SW480 (cell line): ENCODE results near the gene CDH12.
"Not testable (repeated sequence)": the region's sequence is repeated elsewhere in the genome, so short reads cannot be mapped to it uniquely, and the experiment has no call there.

Experiments
- DNase-seq: peaks from one replicate; pipeline ENCODE4 v3.0.0-alpha.2; 2016; ENCODE audit warnings: low spot score

CDH12 gene

GRCh38 chr5:22154779-22155178, 698.4 kb downstream of the CDH12 start:
- not testable (repeated sequence) for DNase-seq

- not testable (repeated sequence) for DNase-seq
Observed at GRCh38 chr5:22151801-22152200, 701.3 kb downstream of the CDH12 start.

- not testable (repeated sequence) for DNase-seq
Observed at GRCh38 chr5:22140418-22140817, 712.7 kb downstream of the CDH12 start.

GRCh38 chr5:22139662-22140300, 713.4 kb downstream of the CDH12 start:
- DNase-seq = not testable (repeated sequence)

GRCh38 chr5:22111320-22111719, 741.8 kb downstream of the CDH12 start:
- no peak for DNase-seq

GRCh38 chr5:22109315-22109714, 743.8 kb downstream of the CDH12 start:
- DNase-seq = no peak

- no peak for DNase-seq
Observed at GRCh38 chr5:22108545-22108944, 744.6 kb downstream of the CDH12 start.

- DNase-seq = no peak
Observed at GRCh38 chr5:22102823-22103359, 750.3 kb downstream of the CDH12 start.

GRCh38 chr5:22088517-22088916, 764.6 kb downstream of the CDH12 start:
- DNase-seq = no peak

GRCh38 chr5:22079566-22079965, 773.6 kb downstream of the CDH12 start:
- DNase-seq = no peak

- no peak for DNase-seq
Observed at GRCh38 chr5:22079002-22079401, 774.1 kb downstream of the CDH12 start.

- no peak for DNase-seq
Observed at GRCh38 chr5:22076586-22076985, 776.6 kb downstream of the CDH12 start.

- no peak for DNase-seq
Observed at GRCh38 chr5:22070186-22070728, 782.9 kb downstream of the CDH12 start.

GRCh38 chr5:22063717-22064116, 789.4 kb downstream of the CDH12 start:
- no peak for DNase-seq

- DNase-seq = no peak
Observed at GRCh38 chr5:22058620-22059019, 794.5 kb downstream of the CDH12 start.

GRCh38 chr5:22057012-22057411, 796.1 kb downstream of the CDH12 start:
- no peak for DNase-seq

GRCh38 chr5:22056601-22057000, 796.5 kb downstream of the CDH12 start:
- no peak for DNase-seq

GRCh38 chr5:22053195-22053594, 799.9 kb downstream of the CDH12 start:
- no peak for DNase-seq

- DNase-seq = no peak
Observed at GRCh38 chr5:22051881-22052280, 801.3 kb downstream of the CDH12 start.

- no peak for DNase-seq
Observed at GRCh38 chr5:22050931-22051330, 802.2 kb downstream of the CDH12 start.

- DNase-seq = no peak
Observed at GRCh38 chr5:22044229-22044628, 808.9 kb downstream of the CDH12 start.

- DNase-seq = no peak
Observed at GRCh38 chr5:22036061-22036460, 817.1 kb downstream of the CDH12 start.

- no peak for DNase-seq
Observed at GRCh38 chr5:22033066-22033465, 820.1 kb downstream of the CDH12 start.

GRCh38 chr5:22023784-22024183, 829.4 kb downstream of the CDH12 start:
- no peak for DNase-seq
